HFFc6 (cell line): Measurements from ENCODE around the gene MAGOH. TPM values are rescaled to one million over a fixed set of nuclear protein-coding genes. Genes with fewer than 3 reads are reported as not detected.

ENCODE experiments used
- DNase-seq: peaks from one replicate; pipeline ENCODE4 v3.0.0-alpha.2; 2018
- H3K27ac Mint-ChIP-seq: 2 replicates; pipeline ENCODE4 v1.8.0; 2020; ENCODE audit warnings: mild to moderate bottlenecking, mixed read lengths
- H3K27me3 Mint-ChIP-seq: 2 replicates; pipeline ENCODE4 v1.8.0; 2021; ENCODE audit warnings: mild to moderate bottlenecking, moderate library complexity, mixed read lengths; ENCODE audit not compliant: insufficient read depth
- H3K36me3 Mint-ChIP-seq: 2 replicates; pipeline ENCODE4 v1.8.0; 2021; ENCODE audit warnings: low read depth, mixed read lengths
- H3K4me1 Mint-ChIP-seq: 2 replicates; pipeline ENCODE4 v1.8.0; 2020; ENCODE audit warnings: low read depth, mixed read lengths
- H3K4me3 Mint-ChIP-seq: 2 replicates; pipeline ENCODE4 v1.8.0; 2020; ENCODE audit warnings: mild to moderate bottlenecking, moderate library complexity, mixed read lengths
- H3K9me3 Mint-ChIP-seq: 2 replicates; pipeline ENCODE4 v1.8.0; 2020; ENCODE audit warnings: mild to moderate bottlenecking, mixed read lengths
- CTCF ChIP-seq: fragments of 200-600 bp; sonication (generic); IDR thresholded peaks from 2 replicates; pipeline ENCODE4 v1.5.0; 2021; ENCODE audit warnings: antibody characterized with exemption, mild to moderate bottlenecking
- total RNA-seq, 6 experiments: library from RNA; stranded (reverse); fragmentation: NEBNext Ultra II Directional; extraction: Animal tissue kit (Norgen Biotek cat#: 25700); gene quantifications; 2 replicates in 1 of 6; 3 replicates in 5 of 6; pipeline ENCODE4 v1.2.3, GENCODE V29; 2021

Gene MAGOH
- total RNA-seq, 6 experiments from 2014 or later = 34.9 to 54.2 (median 47.1) TPM

- Mint-ChIP-seq H3K4me3 (no peak overlapping the region), H3K9me3 (no peaks in the 10 kb centered on the region), H3K27ac (no peak overlapping the region), H3K4me1 (peaks cover 21% of the 10 kb centered on the region), H3K36me3 (no peaks in the 10 kb centered on the region), H3K27me3 (no peaks in the 10 kb centered on the region)
- no peak for DNase-seq
- no peak for TF ChIP-seq CTCF
These were observed 57.4 kb downstream of the MAGOH start for GRCh38 chr1:53180951-53181350.

DNA sequence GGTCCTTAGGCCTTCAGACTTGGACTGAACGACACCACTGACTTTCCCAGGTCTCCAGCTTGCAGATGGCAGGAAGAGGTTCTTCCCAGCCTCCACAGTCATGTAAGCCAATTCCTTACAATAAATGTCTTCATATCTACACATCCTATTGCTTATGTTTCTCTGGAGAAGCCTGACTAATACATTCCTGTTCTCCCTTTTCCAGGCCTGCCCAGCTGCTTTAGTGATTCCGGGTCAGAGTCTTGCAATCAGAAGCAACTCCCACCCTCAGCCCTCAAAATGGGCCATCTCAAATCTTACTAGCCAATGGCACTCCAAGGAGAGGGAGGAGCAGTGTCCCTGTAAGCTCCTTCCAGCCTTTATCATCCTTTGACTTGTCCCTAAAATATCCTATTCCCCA is 58.1 kb downstream of the MAGOH start:
- Mint-ChIP-seq H3K4me1 (peaks cover 27% of the 10 kb centered on the region), H3K27ac (no peak overlapping the region; the same call in 1 of the 2 replicates), H3K4me3 (no peak overlapping the region), H3K27me3 (no peaks in the 10 kb centered on the region; the same call in 1 of the 2 replicates), H3K36me3 (no peaks in the 10 kb centered on the region), H3K9me3 (no peaks in the 10 kb centered on the region)
- no peak for TF ChIP-seq CTCF
- no peak for DNase-seq

Other genes with a start within 250 kb of the MAGOH start
- gene PODN, start 176.3 kb downstream of the MAGOH start, total RNA-seq = 10 to 100 TPM in 5 of 6 experiments, 1 to 10 TPM in 1; 9.4 to 12.9 (median 10.8) TPM
- gene SLC1A7, start 95.9 kb downstream of the MAGOH start, total RNA-seq = under 1 TPM in 1 of 6 experiments, not detected in 5; 0.09 TPM
- 10 to 100 TPM; 12.0 to 14.4 (median 12.7) TPM for gene CPT2, start 41.7 kb downstream of the MAGOH start, total RNA-seq
- gene CZIB, start 17.9 kb downstream of the MAGOH start, total RNA-seq = 10 to 100 TPM; 44.6 to 54.9 (median 49.6) TPM
- gene LRP8, start 89.6 kb upstream of the MAGOH start, total RNA-seq = 10 to 100 TPM in 5 of 6 experiments, 1 to 10 TPM in 1; 7.2 to 14.9 (median 13.0) TPM
- gene DMRTB1, start 220.9 kb upstream of the MAGOH start, total RNA-seq = not detected